A549 treated with Mapracorat at 1 μM for 4 hours (cell line): ENCODE data around the gene CEP70. TPM values are rescaled to one million over a fixed set of nuclear protein-coding genes. Genes with fewer than 3 reads are reported as not detected.

Source experiments
- total RNA-seq: library from RNA; stranded (reverse); fragments of 200-300 nt; extraction: Qiagen RNA extraction; gene quantifications from 5 replicates; pipeline ENCODE4 v1.2.3, GENCODE V29; 2022

CEP70 gene, protein sequence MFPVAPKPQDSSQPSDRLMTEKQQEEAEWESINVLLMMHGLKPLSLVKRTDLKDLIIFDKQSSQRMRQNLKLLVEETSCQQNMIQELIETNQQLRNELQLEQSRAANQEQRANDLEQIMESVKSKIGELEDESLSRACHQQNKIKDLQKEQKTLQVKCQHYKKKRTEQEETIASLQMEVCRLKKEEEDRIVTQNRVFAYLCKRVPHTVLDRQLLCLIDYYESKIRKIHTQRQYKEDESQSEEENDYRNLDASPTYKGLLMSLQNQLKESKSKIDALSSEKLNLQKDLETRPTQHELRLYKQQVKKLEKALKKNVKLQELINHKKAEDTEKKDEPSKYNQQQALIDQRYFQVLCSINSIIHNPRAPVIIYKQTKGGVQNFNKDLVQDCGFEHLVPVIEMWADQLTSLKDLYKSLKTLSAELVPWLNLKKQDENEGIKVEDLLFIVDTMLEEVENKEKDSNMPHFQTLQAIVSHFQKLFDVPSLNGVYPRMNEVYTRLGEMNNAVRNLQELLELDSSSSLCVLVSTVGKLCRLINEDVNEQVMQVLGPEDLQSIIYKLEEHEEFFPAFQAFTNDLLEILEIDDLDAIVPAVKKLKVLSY
- total RNA-seq: 6.1 to 10.6 TPM (median 8.7 TPM) in 5 replicates

DNA sequence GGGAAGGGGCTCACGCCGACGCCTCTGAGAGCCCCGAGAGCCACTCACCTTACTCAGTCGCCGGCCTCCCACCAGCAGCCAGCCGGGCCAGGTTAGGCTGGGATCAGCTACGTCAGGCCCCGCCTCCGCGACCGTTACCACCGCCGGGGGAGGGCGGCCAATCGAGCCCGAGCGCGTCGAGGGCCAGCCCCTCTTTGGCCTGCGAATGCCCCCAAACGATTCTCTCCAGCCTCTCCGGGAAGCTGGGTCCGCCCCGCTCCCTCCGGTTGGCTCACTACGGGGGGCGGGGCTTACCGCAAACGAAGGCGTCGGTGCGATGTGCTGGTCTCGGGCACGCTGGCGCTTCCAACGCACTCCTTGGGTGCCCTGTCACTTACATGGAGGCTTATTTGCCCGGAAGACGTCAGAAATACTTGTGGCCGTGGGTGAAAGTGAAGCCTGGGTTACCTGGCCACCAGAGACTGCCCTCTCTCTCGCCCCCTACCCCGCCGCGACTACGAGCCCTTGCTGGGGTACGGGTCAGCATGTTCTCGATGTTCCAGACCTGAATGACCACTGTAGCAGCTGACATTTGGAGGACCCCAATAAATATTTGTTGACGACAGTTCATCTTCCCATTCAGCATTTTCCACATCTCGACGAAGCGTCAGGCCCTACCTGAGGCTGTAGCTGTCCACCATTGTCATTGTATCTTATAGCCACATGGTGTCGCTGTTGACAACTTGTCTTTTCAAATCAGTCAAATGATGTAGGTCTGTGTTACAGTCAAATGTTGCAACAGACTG is at the start of gene CEP70:
Gene CEP70 (minus strand): TSS at position 111 of the 785 bp plus-strand sequence. CDS start 21,333 bp downstream, outside the sequence.

DNA sequence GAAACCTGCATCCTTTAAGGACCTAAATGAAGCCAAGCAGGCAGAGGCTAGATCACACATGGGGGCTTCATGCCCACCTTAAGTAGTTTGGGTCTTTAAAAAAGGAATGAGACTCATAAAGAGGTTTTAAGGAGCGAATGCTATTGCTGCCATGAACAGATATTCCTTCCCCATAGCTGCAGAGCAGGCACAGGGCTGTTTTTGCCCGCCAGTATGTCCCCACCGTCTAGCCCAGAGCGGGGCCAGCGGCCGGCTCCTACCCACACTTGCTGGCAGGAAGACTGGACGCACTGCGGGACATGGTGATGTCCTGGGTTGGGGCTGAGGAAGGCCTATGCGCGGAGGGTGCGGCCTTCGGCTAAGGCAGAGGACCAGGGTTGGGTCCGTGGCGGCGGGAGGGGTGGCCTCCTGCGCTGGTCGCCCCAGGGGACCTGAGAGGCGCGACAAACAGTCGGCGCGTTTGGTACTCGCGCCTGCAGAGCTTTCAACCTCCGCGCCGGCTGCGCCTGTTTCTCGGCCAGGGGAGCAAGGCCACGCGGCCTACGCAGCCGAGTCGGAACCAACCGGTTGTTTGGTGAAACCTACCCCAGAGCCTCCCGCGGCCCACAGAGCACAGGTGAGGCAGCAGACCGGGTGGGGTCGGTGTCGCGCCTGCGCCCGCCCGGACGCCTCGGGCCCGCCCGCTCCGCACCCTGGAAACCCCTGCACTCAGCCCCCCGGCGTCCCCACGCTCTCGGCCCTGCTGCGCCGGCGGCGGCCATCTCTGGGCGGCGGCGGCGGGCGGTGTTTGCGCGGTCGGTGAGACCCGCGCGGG is 14.5 kb upstream of the CEP70 start, which contains the start of gene FAIM:
Gene FAIM (plus strand): TSS at position 450 of the 814 bp plus-strand sequence. CDS start 10,956 bp downstream, outside the sequence.

Other genes starting within 250 kb of the CEP70 start
- 7.7 to 10.5 TPM (median 10.3 TPM) in 5 replicates for gene MRAS, start 245.7 kb downstream of the CEP70 start, total RNA-seq
- gene ESYT3, start 159.6 kb downstream of the CEP70 start, total RNA-seq: 0.59 to 1.2 TPM (median 0.87 TPM) in 5 replicates
- 26.6 to 38.9 TPM (median 27.4 TPM) in 5 replicates for gene FAIM, start 14.5 kb upstream of the CEP70 start, total RNA-seq
- gene PIK3CB, start 240.7 kb upstream of the CEP70 start, total RNA-seq: 13.9 to 18.1 TPM (median 17.3 TPM) in 5 replicates